HL-60/S4 (cell line): Measurements from ENCODE around the gene KRT33B.
"Not testable (repeated sequence)": the region's sequence is repeated elsewhere in the genome, so short reads cannot be mapped to it uniquely, and the experiment has no call there.

Experiments used
- in situ Hi-C: fragments of 300-500 bp; cut with MboI; formaldehyde crosslinking; loops from 2 replicates; pipeline ENCODE4 v1.14.3; 2022; ENCODE audit warnings: low sequenced_read_pairs

Gene KRT33B

GRCh38 chr17:41350381-41350878 lies 19.2 kb downstream of the KRT33B start, which contains the start of gene KRT33A:
Gene KRT33A (minus strand): TSS chr17:41350828. CDS start chr17:41350767, 61 bp downstream.
- in situ Hi-C loops = not testable (repeated sequence)

GRCh38 chr17:41347869-41348760 lies 21.5 kb downstream of the KRT33B start:
- in situ Hi-C loops = no loop called here

GRCh38 chr17:41346421-41346820 lies 23.2 kb downstream of the KRT33B start:
- in situ Hi-C loops = not testable (repeated sequence)

- in situ Hi-C loops = no loop called here
Measured at GRCh38 chr17:41345992-41346391, 23.6 kb downstream of the KRT33B start.

GRCh38 chr17:41343029-41343428 lies 26.6 kb downstream of the KRT33B start:
- in situ Hi-C loops = no loop called here

- in situ Hi-C loops = no loop called here
Measured at GRCh38 chr17:41340934-41341861, 28.4 kb downstream of the KRT33B start.

GRCh38 chr17:41340494-41340893 lies 29.1 kb downstream of the KRT33B start:
- in situ Hi-C loops = no loop called here

- in situ Hi-C loops = no loop called here
Measured at GRCh38 chr17:41339571-41340172, 29.9 kb downstream of the KRT33B start.

- in situ Hi-C loops = no loop called here
Measured at GRCh38 chr17:41338961-41339485, 30.6 kb downstream of the KRT33B start.

- in situ Hi-C loops = no loop called here
Measured at GRCh38 chr17:41335747-41336146, 33.9 kb downstream of the KRT33B start.

GRCh38 chr17:41334385-41335305 lies 35.0 kb downstream of the KRT33B start:
- in situ Hi-C loops = no loop called here

- in situ Hi-C loops = no loop called here
Measured at GRCh38 chr17:41333836-41334235, 35.8 kb downstream of the KRT33B start.

- in situ Hi-C loops = no loop called here
Measured at GRCh38 chr17:41333098-41333497, 36.5 kb downstream of the KRT33B start.

- in situ Hi-C loops = no loop called here
Measured at GRCh38 chr17:41332239-41332638, 37.4 kb downstream of the KRT33B start.

GRCh38 chr17:41331606-41332005 lies 38.0 kb downstream of the KRT33B start:
- in situ Hi-C loops = no loop called here

- in situ Hi-C loops = no loop called here
Measured at GRCh38 chr17:41329279-41329948, 40.2 kb downstream of the KRT33B start.

GRCh38 chr17:41328207-41328606 lies 41.4 kb downstream of the KRT33B start:
- in situ Hi-C loops = no loop called here

- in situ Hi-C loops = no loop called here
Measured at GRCh38 chr17:41327411-41328120, 42.0 kb downstream of the KRT33B start.
